Measurements from ENCODE around the gene MYO1A. TPM values are rescaled to one million over a fixed set of nuclear protein-coding genes. Genes with fewer than 3 reads are reported as not detected.
"Not testable (repeated sequence)": the region's sequence is repeated elsewhere in the genome, so short reads cannot be mapped to it uniquely, and the experiment has no call there.

Gene MYO1A
- total RNA-seq, 1 experiment from 2014 or later = not detected

- DNase-seq (ENCODE audit: low read depth, low spot score) = peak; percentile 56
- in situ Hi-C loops (cut with HindIII; ENCODE audit: low pct_unique_long_range_greater_than_20kb, low sequenced_read_pairs) = no loop called here
Observed at GRCh38 chr12:57089271-57090245, 39.6 kb upstream of the MYO1A start.

GRCh38 chr12:57088354-57089270 is 38.7 kb upstream of the MYO1A start, which contains the start of gene NAB2:
Gene NAB2, plus strand, starts transcription at chr12:57089114. Its CDS starts 158 bp downstream, at chr12:57089272.
- in situ Hi-C loops (cut with HindIII; ENCODE audit: low pct_unique_long_range_greater_than_20kb, low sequenced_read_pairs) = no loop called here

GRCh38 chr12:57087691-57088353 is 37.9 kb upstream of the MYO1A start:
- peak; percentile 93 for DNase-seq (ENCODE audit: low read depth, low spot score)
- in situ Hi-C loops (cut with HindIII; ENCODE audit: low pct_unique_long_range_greater_than_20kb, low sequenced_read_pairs) = no loop called here

More at GRCh38 chr12:57088354-57089270, 38.7 kb upstream of the MYO1A start, which contains the start of gene NAB2:
- peak; percentile 94 for DNase-seq (ENCODE audit: low read depth, low spot score)

- in situ Hi-C loops (cut with HindIII; ENCODE audit: low pct_unique_long_range_greater_than_20kb, low sequenced_read_pairs) = no loop called here
- DNase-seq (ENCODE audit: low read depth, low spot score) = peak; percentile 91
Observed at GRCh38 chr12:57087010-57087690, 37.2 kb upstream of the MYO1A start.

GRCh38 chr12:57086493-57087009 is 36.6 kb upstream of the MYO1A start:
- peak; percentile 61 for DNase-seq (ENCODE audit: low read depth, low spot score)
- in situ Hi-C loops (cut with HindIII; ENCODE audit: low pct_unique_long_range_greater_than_20kb, low sequenced_read_pairs) = no loop called here

DNA sequence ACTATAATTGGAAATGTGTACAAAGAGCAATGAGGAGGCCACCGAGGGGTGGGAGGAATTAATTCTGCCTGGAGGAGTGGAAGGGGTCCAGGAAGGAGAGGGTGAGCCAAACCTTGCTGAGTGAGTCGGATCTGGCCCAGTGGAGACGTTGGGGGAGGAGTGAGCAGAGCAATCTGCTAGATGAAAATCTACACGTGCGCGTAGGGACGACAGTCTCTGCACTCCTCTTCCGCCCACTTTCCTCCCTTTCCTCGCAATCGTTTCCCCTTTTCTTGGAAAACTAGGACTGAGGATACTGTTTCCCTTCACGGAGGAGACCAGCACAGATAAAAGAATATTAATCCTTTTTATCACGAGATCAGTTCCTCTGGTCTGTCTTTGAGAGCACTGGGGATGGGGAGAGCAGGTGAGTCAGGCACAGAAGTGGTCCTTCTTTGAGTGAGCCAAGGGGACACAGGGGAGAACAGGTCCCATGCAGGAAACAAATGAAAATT is 36.1 kb upstream of the MYO1A start:
- peak; percentile 59 for DNase-seq (ENCODE audit: low read depth, low spot score)
- in situ Hi-C loops (cut with HindIII; ENCODE audit: low pct_unique_long_range_greater_than_20kb, low sequenced_read_pairs) = no loop called here

DNA sequence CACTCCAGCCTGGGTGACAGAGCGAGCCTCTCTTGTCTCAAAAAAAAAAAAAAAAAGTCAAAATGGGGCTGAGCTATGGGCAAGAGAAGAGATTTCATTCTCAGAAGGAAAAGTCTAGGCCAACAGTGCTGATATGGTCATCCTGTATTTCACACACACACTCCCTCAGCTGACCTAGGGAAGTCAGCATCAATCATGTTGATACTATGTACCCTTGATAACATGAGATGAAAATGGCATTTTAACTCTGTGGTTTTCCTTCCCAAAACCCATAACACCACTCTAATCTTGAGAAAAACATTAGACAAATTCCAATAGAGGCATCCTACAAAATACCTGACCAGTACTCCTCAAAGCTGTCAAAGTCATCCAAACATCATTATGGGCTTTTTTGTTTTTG is 30.9 kb upstream of the MYO1A start:
- no peak for DNase-seq (ENCODE audit: low read depth, low spot score)
- in situ Hi-C loops (cut with HindIII; ENCODE audit: low pct_unique_long_range_greater_than_20kb, low sequenced_read_pairs) = no loop called here

GRCh38 chr12:57079821-57080220 is 29.9 kb upstream of the MYO1A start:
- in situ Hi-C loops (cut with HindIII; ENCODE audit: low pct_unique_long_range_greater_than_20kb, low sequenced_read_pairs) = no loop called here
- DNase-seq (ENCODE audit: low read depth, low spot score) = no peak

DNA sequence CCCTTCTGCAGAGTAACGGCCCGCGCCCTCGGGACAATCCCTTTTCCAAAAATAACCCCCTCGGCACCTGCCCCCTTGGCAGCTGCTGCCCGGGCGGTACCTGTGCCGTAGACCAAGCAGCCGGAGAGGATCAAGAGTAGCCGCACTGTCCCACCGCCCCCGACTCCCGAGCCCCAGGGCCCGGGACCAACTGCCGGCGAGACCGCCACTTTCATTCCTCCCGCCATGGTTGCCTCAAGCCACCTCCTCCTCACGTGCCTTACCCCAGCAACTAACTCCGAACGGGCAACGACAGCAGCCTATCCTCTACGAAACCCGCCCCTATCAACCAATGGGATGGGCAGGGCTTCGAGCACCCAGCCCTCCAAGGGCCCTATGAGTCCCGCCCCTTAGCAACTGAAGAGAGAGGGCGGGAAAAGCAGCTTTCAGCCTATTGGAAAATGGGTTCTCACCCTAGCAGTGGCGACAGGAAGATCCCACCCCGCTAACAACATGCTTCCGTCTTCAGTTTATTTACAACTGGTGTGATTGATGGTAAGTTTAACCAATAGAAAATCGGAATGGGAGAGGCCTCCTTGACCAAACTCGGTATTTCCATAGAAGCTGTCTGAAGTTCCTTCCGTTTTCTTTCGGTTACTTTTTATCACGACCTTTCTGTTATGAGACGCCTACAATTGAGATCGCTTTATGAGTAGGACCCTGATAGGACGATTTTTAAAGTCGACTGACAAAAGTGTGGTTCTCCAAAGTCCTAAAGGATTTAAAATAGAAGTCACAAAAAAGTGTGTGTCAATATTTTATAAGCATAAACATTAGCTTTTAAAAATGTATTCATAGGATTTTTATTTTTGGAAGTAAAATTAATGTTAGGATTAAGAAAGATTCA is 28.8 kb upstream of the MYO1A start, which contains the start of gene NEMP1:
TSS of gene NEMP1 (minus strand) at position 273 of the 886 bp plus-strand sequence. CDS start at position 227, 46 bp downstream.
- DNase-seq (ENCODE audit: low read depth, low spot score) = peak; percentile 100
- in situ Hi-C loops (cut with HindIII; ENCODE audit: low pct_unique_long_range_greater_than_20kb, low sequenced_read_pairs) = no loop called here

DNA sequence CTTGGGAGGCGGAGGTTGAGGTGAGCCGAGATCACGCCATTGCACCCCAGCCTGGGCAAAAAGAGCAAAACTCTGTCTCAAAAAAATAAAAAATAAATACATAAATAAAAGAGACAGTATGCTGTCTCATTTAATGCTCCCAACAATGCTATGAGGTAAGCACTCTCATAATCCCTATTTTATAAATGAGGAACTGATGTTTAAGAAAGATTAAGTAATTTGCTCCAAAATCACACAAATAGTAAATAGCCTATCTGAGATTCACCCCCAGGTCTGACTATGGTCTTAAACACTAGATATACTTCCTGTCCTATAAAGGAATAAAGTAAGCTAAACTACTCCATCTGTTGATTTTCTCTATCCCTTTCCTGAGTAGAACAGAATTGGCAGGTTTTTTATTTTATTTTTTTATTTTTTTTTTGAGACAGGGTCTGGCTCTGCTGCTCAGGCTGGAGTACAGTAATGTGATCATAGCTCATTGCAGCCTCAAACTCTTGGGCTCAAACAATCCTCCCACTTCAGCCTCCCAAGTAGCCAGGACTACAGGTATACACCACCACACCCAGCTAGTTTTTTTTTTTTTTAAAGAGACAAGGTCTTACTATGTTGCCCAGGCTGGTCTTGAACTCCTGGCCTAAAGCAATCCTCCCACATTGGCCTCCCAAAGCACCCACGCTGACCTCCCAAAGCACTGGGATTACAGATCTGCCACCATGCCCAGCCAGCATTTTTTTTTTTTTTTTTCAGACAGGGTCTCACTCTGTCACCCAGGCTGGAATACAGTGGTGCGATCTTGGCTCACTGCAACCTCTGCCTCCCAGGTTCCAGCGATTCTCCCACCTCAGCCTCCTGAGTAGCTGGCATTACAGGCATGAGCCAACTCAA is 23.9 kb upstream of the MYO1A start:
- DNase-seq (ENCODE audit: low read depth, low spot score); in situ Hi-C loops (cut with HindIII; ENCODE audit: low pct_unique_long_range_greater_than_20kb, low sequenced_read_pairs): not testable (repeated sequence)

DNA sequence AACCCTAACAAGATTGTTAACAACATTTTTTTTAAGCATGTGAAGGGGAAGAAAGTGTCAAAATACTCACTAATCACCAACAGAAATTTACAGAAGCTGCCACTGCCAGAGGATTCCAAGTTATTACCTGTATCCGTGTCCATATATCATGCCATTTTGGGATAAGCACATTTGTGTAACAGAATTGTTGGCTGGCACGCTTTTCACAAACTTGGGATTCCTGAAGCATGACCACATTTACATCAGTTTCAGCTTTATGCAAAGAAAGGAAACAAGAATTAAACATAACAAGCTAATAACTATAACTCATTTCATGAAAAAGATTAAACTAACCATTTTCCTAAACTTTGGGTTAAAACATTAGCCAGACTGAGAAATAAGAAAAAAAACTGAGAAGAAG is 22.7 kb upstream of the MYO1A start:
- in situ Hi-C loops (cut with HindIII; ENCODE audit: low pct_unique_long_range_greater_than_20kb, low sequenced_read_pairs) = no loop called here
- no peak for DNase-seq (ENCODE audit: low read depth, low spot score)

DNA sequence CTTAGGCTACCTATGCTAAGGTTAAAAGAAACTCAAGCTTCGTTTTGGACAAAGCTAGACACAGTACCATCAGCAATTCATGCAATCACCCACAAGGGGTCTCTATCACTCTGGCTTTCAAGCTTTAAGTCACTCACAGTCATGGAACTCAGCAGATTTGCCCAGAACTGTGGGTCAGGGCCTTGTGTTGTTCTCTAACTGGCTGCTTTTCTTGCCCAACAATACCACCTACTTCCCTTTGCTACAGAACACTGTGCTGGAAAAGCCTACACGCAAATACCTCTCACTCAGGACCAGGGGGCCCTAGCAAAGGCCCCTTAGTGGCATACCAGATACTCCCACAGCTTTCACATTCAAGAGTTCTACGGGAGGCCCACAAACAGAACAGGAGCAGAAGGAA is 19.6 kb upstream of the MYO1A start:
- DNase-seq (ENCODE audit: low read depth, low spot score) = peak; percentile 90
- in situ Hi-C loops (cut with HindIII; ENCODE audit: low pct_unique_long_range_greater_than_20kb, low sequenced_read_pairs) = no loop called here

DNA sequence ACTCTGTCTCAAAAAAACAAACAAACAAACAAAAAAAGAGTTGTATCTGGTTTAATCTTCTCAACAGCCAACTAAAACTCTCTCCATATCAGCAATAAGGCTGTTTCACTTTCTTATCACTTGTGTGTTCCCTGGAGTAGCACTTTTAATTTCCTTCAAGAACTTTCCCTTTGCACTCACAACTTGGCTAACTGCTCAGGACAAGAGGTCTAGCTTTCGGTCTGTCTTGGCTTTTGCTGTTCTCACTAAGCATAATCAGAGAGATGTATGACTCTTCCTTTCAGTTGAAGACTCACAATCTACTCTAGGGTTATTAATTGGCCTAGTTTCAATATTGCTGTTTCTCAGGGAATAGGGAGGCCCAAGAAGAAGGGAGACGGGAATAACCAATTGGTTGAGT is 16.3 kb upstream of the MYO1A start:
- in situ Hi-C loops (cut with HindIII; ENCODE audit: low pct_unique_long_range_greater_than_20kb, low sequenced_read_pairs) = no loop called here
- no peak for DNase-seq (ENCODE audit: low read depth, low spot score)

- in situ Hi-C loops (cut with HindIII; ENCODE audit: low pct_unique_long_range_greater_than_20kb, low sequenced_read_pairs) = no loop called here
Observed at GRCh38 chr12:57063991-57064685, 14.2 kb upstream of the MYO1A start.

More at GRCh38 chr12:57063991-57064685, 14.2 kb upstream of the MYO1A start:
- DNase-seq (ENCODE audit: low read depth, low spot score) = no peak
